Measurements from ENCODE around the gene RNF38.

RNF38 gene

GRCh38 chr9:36402536-36402935 is 2.5 kb upstream of the RNF38 start:
- DNase-seq, result no peak

DNA sequence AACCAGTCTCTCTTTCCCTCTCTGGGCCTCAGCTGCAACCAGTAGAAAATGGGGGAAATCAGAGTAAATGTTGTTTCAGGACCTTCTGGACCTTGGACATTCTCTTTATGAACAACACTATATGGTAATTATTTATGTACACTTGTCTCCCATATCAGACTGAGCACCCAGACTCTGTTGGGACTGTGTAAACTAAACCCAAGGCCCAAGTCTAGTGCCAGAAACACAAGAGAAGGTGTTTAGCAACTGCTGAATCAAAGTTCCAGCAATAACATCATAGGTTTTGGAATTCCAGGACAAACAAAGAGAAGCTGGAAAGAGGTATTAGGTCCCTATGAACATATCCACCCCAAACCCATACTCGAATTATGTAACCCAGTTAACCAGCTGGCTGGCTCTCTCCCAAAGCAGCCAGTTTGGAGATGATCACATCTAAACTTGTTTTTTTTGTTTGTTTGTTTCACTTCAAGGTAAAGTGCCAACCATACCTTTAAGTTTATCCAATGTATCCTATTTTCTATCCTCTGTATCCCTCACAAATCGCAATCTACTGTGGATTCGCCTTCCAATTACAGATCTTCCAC is 1.9 kb upstream of the RNF38 start:
- DNase-seq, result no peak

GRCh38 chr9:36401164-36401740 is 1.2 kb upstream of the RNF38 start:
- peak; percentile 75 for DNase-seq

DNA sequence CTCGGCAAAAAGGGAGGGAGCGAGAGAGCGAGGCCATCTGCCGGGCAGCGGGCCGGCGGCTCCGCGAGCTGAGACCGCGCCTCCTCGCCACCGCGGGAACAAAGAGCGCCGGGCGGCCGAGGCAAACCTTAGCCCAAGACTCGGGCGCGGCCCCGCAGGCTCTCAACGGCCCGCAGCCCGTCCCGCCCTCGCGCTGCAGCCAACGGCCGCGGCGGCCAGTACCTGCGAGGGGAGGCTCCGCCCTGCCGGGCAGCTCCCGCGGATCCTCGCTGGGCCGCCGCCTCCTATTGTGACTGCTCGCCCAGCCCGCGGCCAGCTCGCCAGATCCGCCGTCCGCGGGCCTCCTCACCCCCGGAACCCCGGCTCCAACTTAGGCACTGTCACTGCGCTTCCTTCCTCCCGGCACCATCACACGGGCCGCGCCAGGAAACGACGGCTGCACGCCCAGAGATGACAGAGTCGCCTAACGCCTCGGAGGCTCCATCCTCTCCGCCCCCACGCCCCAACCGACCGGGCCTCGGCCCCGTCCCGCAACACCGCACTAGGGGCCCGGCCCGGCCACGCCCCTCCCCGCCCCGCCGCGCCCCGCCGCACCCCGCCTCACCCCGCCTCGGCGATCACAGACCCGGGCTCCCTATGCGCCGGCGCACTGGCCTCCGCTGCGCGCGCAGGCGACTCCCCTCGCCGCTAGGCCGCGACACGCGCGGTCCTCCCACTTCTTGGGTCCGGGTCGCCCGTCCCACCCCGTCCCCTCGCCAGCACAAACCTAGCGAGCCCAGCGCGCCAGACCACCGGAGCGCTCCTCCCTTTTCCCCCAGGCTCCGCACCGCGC is 479 bp upstream of the RNF38 start:
- DNase-seq, result peak; percentile 84

- DNase-seq, result no peak
Measured at GRCh38 chr9:36398745-36399144, 1.3 kb downstream of the RNF38 start.

DNA sequence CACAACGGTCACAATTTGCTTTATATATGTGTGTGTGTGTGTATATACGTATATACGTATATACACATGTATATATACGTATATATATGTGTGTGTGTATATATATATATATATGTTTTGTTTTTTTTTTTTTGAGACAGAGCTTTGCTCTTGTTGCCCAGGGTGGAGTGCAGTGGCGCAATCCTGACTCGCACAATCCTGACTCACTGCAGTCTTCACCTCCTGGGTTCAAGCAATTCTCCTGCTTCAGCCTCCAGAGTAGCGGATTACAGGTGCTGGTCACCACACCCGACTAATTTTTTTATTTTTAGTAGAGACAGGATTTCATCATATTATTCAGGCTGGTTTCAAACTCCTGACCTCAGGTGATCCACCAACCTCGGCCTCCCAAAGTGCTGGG is 3.1 kb downstream of the RNF38 start:
- DNase-seq, result no peak

DNA sequence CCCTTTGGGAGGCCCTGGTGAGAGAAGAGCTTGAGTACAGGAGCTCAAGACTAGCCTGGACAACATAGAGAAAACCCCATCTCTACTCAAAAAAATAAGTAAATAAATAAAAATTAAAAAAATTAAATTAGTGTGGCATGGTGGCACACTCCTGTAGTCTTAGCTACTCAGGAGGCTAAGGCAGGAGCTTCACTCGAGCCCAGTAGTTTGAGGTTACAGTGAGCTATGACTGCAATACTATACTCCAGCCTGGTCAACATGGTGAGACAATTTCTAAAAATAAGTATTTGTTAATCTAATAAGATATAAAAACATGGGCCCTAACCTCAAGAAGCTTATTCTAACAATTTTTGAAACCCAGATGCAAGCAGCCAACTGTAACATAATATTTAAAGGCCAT is 7.6 kb downstream of the RNF38 start:
- DNase-seq, result no peak

GRCh38 chr9:36389590-36389989 is 10.5 kb downstream of the RNF38 start:
- no peak for DNase-seq

- peak; percentile 28 for DNase-seq
Measured at GRCh38 chr9:36386396-36386965, 13.6 kb downstream of the RNF38 start.

DNA sequence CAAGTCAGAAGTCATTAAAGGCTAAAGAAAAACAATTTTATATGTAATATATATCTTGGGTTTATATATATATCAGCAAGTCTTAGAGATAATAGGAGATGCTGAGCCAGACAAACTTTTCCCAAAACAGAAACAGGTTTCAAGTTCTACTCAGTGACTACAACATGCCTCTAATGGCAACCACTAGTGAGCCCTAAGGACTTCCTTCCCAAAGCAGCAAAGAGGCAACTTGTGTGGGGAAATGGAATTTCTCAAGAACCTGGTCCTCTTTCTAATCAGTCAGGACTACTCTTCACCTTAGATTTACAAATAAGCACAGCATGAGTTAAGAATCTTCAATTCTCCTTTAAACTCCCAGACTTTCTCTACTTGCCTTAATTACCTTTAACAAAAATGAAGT is 17.6 kb downstream of the RNF38 start:
- peak; percentile 70 for DNase-seq

GRCh38 chr9:36364577-36364976 is 35.5 kb downstream of the RNF38 start:
- DNase-seq, result no peak

DNA sequence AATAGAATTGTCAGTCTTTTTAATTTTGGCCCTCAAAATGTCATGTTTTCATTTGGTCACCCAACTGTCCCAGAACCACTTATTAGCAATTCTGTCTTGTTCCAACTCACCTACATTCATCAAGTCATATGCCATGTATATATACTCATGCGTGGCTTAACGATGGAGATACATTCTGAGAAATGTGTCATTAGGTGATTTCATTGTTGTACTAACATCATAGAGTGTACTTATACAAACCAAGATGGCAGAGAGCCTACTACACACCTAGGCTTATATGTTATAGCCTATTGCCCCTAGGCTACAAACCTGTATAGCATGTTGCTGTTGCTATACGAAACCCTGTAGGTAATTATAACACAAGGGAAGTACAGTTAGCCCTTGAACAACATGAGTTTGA is 36.6 kb downstream of the RNF38 start:
- no peak for DNase-seq

GRCh38 chr9:36358486-36358885 is 41.6 kb downstream of the RNF38 start:
- DNase-seq, result no peak

DNA sequence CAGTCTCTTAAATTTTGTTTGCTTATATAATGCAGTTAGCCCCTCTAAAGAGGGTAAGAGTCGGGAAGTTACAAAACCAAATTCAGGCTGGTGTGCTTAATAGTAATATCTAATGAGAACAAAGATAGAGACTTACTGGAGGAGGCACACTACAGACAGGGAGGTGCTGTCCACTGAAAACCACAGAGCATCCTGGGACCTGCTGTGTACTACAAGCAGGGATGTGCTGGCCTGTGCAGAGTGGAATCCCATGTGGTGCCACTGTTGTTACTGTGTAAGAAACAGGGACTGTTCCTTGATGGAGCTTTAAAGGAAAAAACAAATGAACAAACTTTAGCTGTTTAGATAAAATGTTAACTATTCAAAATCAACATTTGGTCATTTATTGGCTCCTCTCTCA is 42.4 kb downstream of the RNF38 start:
- no peak for DNase-seq

GRCh38 chr9:36346569-36346968 is 53.5 kb downstream of the RNF38 start:
- DNase-seq, result peak; percentile 87

GRCh38 chr9:36345103-36345846 is 54.8 kb downstream of the RNF38 start:
- no peak for DNase-seq

GRCh38 chr9:36341936-36342577 is 58.0 kb downstream of the RNF38 start:
- DNase-seq, result no peak

- no peak for DNase-seq
Measured at GRCh38 chr9:36337865-36338264, 62.2 kb downstream of the RNF38 start.

DNA sequence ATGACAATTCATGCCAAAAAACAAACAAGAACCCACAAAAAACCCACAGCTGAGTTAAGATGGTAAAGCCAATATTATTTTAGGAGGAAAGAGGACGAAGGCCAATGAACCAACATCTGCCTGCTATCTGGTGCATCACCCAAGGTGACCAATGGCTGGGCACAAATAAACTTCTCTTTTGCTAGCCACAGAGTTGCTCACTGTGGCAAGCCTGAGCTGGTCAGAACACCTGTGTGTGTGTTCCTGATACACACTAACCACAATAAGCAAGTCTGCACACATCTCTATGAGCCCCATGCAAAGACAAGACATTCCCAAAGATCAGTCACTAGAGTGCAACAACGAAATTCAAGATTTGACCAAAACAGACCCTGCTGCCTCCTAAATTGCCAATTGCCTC is 63.1 kb downstream of the RNF38 start:
- DNase-seq, result no peak

- DNase-seq, result no peak
Measured at GRCh38 chr9:36336131-36336907, 63.8 kb downstream of the RNF38 start.

DNA sequence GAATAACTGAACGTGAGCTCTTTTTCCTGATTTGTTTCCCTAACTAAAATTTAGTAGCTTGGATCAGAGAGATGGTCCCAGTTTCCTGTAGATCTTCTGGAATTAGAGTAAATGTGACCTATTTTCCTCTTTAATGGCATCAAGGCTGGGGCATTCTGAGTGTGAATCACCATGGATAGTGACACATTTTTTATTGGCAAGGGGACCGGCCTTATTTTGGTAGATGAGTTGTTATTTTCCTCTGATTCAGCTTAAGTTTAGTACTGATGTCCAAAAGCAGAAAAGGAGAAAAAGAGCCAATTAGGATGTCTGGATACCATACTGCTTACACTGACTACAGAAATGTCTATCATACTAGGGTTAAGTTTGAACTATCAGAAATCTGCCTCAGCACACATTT is 68.1 kb downstream of the RNF38 start:
- no peak for DNase-seq

All from inflammatory macrophage treated with lipopolysaccharide for 4 hours (primary cell).